Measurements from ENCODE around the gene RAB8A.

The RAB8A gene

GRCh38 chr19:16111160-16111908 is at the start of gene RAB8A:
Gene RAB8A (plus strand): TSS chr19:16111889. CDS start chr19:16111902, 13 bp downstream.
- DNase-seq: peak; percentile 98

- no peak for DNase-seq
Observed at GRCh38 chr19:16061943-16062342, 49.7 kb upstream of the RAB8A start.

- no peak for DNase-seq
Observed at GRCh38 chr19:16062789-16063188, 48.9 kb upstream of the RAB8A start.

DNA sequence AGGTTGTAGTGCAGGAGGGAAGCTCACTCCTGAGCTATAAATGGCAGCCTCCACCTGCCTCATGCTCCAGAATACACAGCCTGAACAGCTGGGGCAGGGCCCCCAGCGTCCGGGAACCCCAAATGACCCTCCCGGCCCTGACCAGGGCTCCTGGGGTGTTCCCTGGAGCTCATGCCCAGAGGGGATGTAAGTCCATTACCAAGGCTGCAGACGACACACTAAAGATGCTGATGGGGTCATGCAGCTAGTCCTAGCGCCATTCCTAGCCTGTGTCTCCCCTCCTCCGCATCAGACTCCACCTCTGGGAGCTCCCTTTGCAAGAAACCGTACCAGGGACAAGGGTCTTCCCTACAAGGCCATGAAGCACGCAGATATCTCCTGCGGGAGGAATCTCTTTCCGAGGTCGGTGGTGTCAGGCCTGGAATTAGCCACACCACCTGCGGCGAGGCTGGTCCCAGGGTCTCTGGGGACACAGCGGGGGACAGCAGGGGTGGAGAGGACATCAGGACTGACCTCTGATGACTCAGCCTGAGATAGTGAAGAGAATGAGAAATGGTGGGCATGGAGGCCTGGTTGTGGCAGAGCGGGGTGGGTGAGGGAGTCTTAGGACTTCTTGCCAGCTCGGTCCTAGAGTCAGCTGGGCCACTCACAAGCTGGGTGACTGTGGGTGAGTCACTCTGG is 47.3 kb upstream of the RAB8A start:
- no peak for DNase-seq

GRCh38 chr19:16066611-16067104 is 45.0 kb upstream of the RAB8A start:
- DNase-seq: no peak

- DNase-seq: no peak
Observed at GRCh38 chr19:16067205-16067938, 44.3 kb upstream of the RAB8A start.

DNA sequence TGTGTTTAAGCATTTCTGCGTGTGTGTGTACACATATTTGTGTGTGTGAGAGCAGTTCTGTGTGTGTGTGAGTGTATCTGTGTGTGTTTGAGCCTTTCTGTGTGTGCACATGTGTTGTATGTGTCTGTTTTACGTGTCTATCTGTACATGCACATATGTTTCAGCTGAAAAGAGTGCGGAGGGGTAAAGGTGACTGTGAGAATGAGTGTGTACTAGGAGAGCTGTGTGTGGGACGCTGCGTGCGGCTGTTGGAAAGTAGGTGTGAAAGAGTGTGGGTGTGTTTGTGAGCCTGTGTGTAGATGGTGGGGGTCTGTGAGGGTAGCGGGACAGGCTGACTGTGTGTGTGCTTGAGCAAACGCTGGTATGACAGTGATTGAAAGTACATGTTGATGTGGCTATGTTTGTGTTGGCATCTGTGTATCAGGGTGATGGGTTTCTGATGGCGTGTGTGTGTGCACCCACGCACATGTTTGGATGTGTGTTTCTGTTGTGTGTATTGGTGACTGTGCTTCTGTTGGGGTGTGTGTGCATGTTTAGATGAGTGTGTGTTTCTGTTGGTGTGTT is 42.9 kb upstream of the RAB8A start:
- no peak for DNase-seq

GRCh38 chr19:16069813-16070365 is 41.8 kb upstream of the RAB8A start:
- no peak for DNase-seq

DNA sequence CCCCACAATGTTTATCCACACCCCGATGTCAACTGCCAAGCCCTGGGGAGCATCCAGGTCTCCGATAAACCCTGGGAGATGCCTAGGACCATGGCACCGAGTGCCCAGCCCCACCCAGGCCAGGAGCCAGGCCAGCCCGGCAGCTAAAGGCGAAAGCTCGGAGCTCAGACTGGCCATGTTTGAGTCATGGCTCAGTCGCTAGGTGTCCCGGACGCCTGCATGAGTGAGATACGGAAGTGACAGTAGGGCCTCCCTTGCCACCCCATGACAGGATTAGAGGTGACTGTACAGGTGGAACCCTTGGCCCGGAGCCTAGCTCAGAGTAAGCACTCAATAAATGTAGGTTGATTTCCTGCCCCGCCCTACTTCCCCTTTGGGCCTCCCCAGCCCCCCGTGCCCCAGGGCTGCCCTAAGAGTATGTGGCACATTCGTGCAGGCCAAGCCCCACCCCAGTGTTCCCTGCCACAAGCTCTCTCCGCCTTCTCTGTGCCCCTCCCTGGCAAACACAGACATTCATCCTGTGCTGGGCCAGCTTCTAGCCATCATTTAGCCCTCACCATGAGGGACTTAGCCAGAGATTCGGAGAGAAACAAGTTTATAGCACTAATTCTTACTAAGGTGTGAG is 41.2 kb upstream of the RAB8A start:
- no peak for DNase-seq

- no peak for DNase-seq
Observed at GRCh38 chr19:16071072-16071691, 40.5 kb upstream of the RAB8A start.

DNA sequence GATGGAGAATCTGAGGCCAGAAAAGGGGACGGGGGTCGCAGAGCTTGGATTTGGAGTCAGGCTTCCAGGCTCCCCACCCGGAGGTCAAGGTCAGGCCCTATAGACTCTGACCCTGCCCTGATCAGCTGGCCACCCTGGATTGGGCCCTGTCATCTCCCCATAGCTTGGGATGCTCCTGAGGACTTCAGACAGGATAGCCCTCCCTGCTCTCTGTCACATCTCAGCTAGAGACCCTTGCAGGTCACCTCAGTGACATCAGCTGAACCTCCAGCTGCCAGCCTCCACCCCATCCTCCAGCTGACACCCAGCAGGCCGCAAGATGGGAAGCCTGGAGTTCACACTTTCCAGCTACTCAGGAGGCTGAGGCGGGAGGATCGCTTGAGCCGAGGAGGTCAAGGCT is 38.2 kb upstream of the RAB8A start:
- no peak for DNase-seq

DNA sequence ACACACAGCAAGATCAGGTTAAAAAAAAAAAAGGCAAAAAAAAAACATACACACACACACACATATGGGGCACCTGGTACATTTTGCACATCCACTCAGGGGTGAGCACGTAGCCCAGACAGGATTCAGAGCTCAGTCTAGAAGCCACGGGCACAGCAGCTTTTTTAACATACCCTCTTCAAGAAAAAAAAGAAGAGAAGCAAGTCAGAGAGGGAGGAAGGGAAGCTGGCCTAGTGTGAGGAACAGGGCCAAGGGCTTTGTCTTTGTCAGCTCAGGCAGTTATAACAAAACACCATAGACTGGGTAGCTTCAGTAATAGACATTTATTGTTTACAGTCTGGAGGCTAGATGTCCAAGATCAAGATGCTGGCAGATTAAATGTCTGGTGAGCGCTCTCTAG is 37.7 kb upstream of the RAB8A start:
- no peak for DNase-seq

- DNase-seq: no peak
Observed at GRCh38 chr19:16074488-16075365, 37.0 kb upstream of the RAB8A start.

GRCh38 chr19:16075430-16076153 is 36.1 kb upstream of the RAB8A start:
- no peak for DNase-seq

- DNase-seq: peak; percentile 43
Observed at GRCh38 chr19:16076154-16076957, 35.3 kb upstream of the RAB8A start, which contains the start of gene TPM4. Gene TPM4 (plus strand): TSS chr19:16076495. CDS start chr19:16076566, 71 bp downstream.

DNA sequence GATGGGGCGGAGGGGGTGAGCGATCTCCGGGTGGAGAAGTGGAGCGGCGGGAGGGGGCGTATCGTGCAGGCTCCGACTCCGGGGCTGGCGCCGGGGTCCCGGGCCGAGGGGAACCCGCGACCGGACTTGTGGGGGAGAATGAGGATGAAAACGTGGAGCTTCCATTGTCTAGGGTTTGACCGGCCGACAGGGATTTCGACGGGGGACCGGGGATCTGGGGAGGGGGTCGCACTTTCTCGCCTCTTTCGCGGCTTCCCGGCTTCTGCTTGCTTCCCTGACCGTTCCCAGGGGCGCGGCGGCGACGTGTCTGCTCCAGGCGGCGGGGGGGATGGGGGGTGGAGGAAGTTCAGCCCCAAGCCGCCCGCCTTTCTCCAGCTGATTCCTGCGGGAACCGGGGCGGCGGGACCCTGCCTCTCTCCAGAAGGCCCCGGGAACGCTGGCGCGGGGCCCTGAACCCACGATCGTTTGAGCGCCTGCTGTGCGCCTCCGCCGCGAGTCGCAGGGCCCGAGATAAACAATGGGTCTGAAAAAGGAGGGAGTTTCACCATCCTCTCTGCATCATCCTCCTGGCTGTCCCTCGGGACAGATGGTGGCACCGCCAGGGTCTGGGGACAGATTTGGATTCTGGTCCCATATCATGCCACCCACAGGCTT is 34.6 kb upstream of the RAB8A start:
- DNase-seq: no peak

- no peak for DNase-seq
Observed at GRCh38 chr19:16077984-16078758, 33.5 kb upstream of the RAB8A start.
